Measurements from ENCODE around the gene CDC42BPA. TPM values are rescaled to one million over a fixed set of nuclear protein-coding genes. Genes with fewer than 3 reads are reported as not detected.
A peak's percentile ranks its signal among the peaks of the same experiment; 100 is the strongest.

The CDC42BPA gene
- total and polyA plus RNA-seq, 9 of the 15 experiments (the other 6 are each of a cell fraction or from before 2014, with no cell fraction given): 8.0 to 77.5 (median 52.1) TPM

GRCh38 chr1:227356620-227357146 is 38.4 kb upstream of the CDC42BPA start (continued):
- TF ChIP-seq E2F5 (CRISPR knock-in tag; IDR thresholded peaks at IDR 0.05) (no peak), SAFB (IDR thresholded peaks at IDR 0.05; ENCODE audit: borderline replicate concordance, low read depth, low read length) (no peak)

GRCh38 chr1:227355542-227356245 is 37.4 kb upstream of the CDC42BPA start:
- no peaks in the 10 kb centered on the region for H3K27me3 ChIP-seq (ENCODE audit: control insufficient read depth in 2 of 2, insufficient read depth in 2 of 2, low read length in 2 of 2)
- WGBS (ENCODE audit: insufficient coverage, low coverage, missing lambda C conversion rate): 64% methylated on average over 15 of the region's 15 CpGs
- H3K9ac ChIP-seq (ENCODE audit: insufficient read depth in 1 of 2, low read depth in 2 of 2, low read length in 2 of 2): no peak overlapping the region
- H3K4me3 ChIP-seq: no peak overlapping the region
- in situ Hi-C loops (cut with MboI) (no loop called here), intact Hi-C loops (cut with micrococcal nuclease) (loop anchor here (2.0 kb wide), 1 partner anchor 81 kb away; no protein-coding TSS in a partner anchor)
- POLR2A ChIA-PET: no interaction called here
- H3K79me2 ChIP-seq (ENCODE audit: control insufficient read depth, insufficient read depth, low read length): no peaks in the 10 kb centered on the region
- CTCF ChIA-PET (ENCODE audit: low intra/inter-chr PET ratio): no interaction called here
- no peak overlapping the region for H3K27ac ChIP-seq (ENCODE audit: extremely low read depth, low read depth, low read length)
- H3K36me3 ChIP-seq (ENCODE audit: control insufficient read depth, insufficient read depth, low read length): no peaks in the 10 kb centered on the region
- no peak overlapping the region for H2AFZ ChIP-seq (ENCODE audit: low read depth, low read length)
- H3K9me3 ChIP-seq (replicated peaks; ENCODE audit: control insufficient read depth, insufficient read depth, low read depth, low read length): no peaks in the 10 kb centered on the region
- no TSS peak for BruUV-seq (replicated peaks)
- DNase-seq (ENCODE audit: extremely low read depth in 1 of 4, low spot score in 3 of 4) (no peak), ATAC-seq (no peak), FAIRE-seq (no peak)
- H3K4me1 ChIP-seq (replicated peaks in 1 of 2; ENCODE audit: control insufficient read depth in 2 of 2, insufficient read depth in 2 of 2, low read length in 2 of 2): peaks cover 20 to 29% of the 10 kb centered on the region in 2 experiments
- H3K4me2 ChIP-seq (ENCODE audit: insufficient read depth, low read length): no peak overlapping the region
- no peaks in the 10 kb centered on the region for H4K20me1 ChIP-seq (replicated peaks; ENCODE audit: control insufficient read depth, insufficient read depth, low read length)
- H3K9me1 ChIP-seq (ENCODE audit: control insufficient read depth, insufficient read depth, low read length): no peaks in the 10 kb centered on the region
- no peak for TF ChIP-seq ZNF830 (CRISPR knock-in tag; IDR thresholded peaks at IDR 0.05)
- TF ChIP-seq CEBPB (tag; IDR thresholded peaks at IDR 0.05): peak; percentile 90
- no peak for TF ChIP-seq RHOXF2B (CRISPR knock-in tag; conservative IDR thresholded peaks at IDR 0.05)
- no peak for TF ChIP-seq KLF6 (CRISPR knock-in tag; IDR thresholded peaks at IDR 0.05; ENCODE audit: borderline replicate concordance)
- no peak for TF ChIP-seq ZNF57 (CRISPR knock-in tag; IDR thresholded peaks at IDR 0.05)
- no peak for TF ChIP-seq ETV6 (IDR thresholded peaks at IDR 0.05; ENCODE audit: borderline replicate concordance in 1 of 2, low read depth in 2 of 2, low read length in 1 of 2)
- TF ChIP-seq ETV6 (CRISPR knock-in tag; IDR thresholded peaks at IDR 0.05; ENCODE audit: borderline replicate concordance): no peak
- TF ChIP-seq NCOA2 (IDR thresholded peaks at IDR 0.05; ENCODE audit: partially characterized antibody in 2 of 2): no peak
- TF ChIP-seq RFX1 (IDR thresholded peaks at IDR 0.05): peak; percentile 9; the same call in 1 of the 2 replicates
- no peak for TF ChIP-seq KHSRP (IDR thresholded peaks at IDR 0.05)
- TF ChIP-seq SREBF1 (IDR thresholded peaks at IDR 0.05; ENCODE audit: borderline replicate concordance, low read depth, low read length): no peak
- TF ChIP-seq BMI1 (IDR thresholded peaks at IDR 0.05; ENCODE audit: low read length): no peak
- TF ChIP-seq CEBPG (CRISPR knock-in tag; IDR thresholded peaks at IDR 0.05): peak; percentile 58
- peak; percentile 20 to 79; a peak in 2 of 4 replicates for TF ChIP-seq CEBPG (tag; conservative IDR thresholded peaks at IDR 0.05 in 1 of 2, IDR thresholded peaks at IDR 0.05 in 1 of 2)
- TF ChIP-seq CBX3 (IDR thresholded peaks at IDR 0.05; ENCODE audit: borderline replicate concordance in 1 of 2, low read length in 2 of 2): no peak
- TF ChIP-seq ZNF408 (CRISPR knock-in tag; IDR thresholded peaks at IDR 0.05; ENCODE audit: low read depth): no peak
